HG03469 (cell line): ENCODE data around the gene HORMAD2.
"Not testable (repeated sequence)": the region's sequence is repeated elsewhere in the genome, so short reads cannot be mapped to it uniquely, and the experiment has no call there.

Source experiments
- ATAC-seq: cut with Tn5 transposase; IDR thresholded peaks from one replicate; pipeline ENCODE4 v1.9.1; 2021; ENCODE audit warnings: mild to moderate bottlenecking, moderate library complexity, moderate number of reproducible peaks; ENCODE audit not compliant: unreplicated experiment

HORMAD2 gene

DNA sequence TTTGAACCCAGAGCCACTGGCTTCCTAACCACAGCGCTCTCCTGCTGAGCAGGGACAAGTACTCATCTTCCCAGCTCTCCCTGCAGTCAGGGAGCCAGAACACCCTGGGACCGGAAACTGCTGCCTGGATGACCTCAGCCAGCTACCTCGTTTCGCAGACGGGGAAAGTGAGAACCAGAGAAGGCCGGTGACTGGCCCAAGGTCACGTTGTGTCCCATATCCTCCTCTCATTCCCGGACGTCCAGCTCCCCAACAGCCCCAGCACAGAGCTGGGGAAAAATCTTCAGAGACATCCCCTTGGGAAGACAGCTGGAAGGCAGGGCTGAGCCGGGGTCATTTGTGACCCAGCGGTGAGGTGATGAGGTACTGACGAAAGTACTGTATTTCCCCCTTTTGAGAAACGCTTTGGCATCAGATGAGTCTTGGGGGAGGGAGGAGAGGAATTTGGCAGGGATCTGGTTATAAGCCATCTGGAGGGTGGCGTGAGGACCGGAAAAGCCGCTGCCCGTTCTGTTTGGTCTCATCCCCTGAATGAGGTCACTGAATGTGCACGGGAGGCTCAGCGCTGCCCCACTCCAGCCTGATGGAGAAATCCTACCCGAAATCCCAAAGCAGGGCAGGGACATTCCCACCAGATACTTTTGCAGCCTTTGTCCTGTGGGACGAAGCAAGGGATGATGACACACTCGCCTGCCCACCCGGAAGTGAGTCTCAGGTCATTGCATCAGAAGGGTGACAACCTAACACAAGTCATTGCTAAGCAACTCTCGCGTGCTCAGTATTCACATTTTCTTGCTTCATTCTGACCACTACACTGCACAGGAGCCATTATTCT is 125.2 kb downstream of the HORMAD2 start:
- ATAC-seq: no peak

DNA sequence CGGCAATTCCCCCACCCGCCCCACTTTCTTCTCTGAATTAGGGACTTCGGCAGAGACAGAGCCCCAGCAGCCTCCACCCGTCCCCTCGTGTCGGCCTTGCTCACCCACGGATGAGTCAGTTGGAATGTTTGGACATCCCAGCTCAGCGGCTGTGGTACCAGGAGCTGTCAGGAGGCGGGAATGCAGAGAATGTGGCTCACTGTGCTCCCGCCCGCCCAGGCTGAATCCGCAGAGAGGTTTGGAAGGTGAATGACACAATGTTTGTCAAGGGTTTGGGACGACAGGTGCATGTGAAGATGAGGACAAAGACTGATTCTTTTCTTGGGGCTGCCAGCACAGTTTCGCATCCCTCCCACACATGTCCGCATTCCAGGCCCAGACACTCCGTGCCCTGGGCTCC is 126.7 kb downstream of the HORMAD2 start:
- no peak for ATAC-seq

DNA sequence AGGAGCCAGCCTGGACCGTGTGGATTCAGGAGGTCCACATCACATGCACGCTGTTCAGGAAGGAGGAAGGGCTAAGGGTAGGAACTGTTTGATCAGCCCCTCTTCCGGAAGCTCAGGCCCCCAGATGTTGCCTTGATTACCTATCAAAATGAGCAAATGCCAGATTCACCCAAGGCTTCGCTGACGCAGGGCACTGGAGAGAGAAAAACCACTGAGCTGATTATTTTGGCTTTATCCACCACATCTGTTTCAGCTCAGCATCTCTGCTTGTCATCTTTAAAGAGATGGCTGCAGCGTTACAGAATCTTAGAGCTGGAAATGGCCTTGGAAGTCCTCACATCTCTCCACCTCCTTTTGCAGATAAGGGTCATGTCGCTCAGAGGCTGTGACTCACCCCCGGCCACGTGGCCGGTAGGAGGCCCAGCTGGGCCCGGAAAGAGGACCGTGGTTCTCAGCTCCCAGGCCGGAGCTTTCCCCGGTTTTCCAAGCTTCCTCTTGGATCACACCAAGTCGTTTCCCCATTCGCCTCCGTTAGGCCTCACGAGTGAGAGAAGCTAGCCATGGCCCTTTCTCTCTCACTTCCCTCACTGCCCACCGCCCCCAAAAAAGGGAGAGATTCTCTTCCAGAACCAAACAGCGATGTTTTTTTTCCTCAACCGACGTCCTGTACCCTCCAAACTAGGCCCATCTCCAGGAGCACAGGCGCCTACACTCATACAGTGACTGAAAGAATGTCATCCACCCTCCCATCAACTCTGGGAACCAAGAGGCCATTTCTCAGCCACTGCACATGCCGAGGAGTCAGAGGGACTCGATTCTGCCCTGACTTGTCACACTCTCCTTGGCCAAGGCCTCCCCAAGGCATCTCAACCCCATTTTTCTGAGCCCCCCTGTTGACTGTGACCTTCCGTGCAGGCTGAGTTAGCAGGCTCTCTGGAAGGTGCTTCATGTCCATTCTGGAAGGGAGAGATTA is 128.7 kb downstream of the HORMAD2 start:
- ATAC-seq: no peak

DNA sequence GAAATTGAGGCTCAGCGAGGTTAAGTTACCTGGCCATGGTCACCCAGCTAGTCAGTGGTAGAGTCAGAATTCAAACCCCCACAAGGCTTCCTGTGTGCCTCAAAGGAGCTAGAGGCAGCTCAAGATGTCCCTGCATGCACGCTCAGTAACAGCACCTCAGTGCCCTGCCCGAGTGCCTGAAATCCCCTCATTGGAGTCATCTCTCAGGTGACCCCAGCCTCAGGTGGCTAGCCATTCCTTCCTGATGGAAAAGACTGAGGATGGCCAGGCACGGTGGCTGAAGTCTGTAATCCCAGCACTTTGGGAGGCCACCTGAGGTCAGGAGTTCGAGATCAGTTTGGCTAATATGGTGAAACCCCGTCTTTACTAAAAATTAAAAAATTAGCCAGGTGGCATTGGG is 129.4 kb downstream of the HORMAD2 start:
- ATAC-seq: no peak

DNA sequence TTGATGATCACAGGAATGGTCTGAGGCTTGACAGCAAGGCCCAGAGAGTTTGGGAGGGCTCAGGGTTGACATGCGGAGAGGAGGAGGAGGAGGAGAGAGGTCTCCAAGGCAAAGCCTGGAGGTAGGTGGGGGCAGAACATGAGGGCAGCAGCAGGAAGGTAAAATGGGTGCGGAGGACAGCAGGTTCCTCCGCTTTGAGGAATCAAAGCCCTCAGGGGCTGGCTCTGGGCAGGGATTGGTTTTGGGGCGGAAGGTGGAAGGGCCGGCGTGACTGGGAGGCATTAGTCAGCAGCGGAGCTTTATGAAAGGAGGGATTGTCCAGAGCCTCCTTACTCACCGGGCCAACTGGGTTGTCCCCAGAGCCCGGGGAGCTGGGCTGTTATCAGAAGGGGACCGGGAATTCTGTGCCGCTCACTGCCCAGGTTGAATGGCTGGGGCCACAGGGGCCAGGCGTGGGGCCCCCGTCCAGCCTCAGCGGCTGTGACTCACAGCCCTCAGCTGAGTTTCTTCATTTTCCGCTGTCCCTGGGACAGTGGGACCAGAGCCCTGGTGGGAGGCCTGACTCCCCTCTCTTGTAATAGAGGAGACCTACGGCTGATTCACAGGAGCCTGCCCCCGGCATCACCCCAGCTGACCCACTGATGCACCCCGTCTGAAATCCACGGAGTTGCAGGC is 130.1 kb downstream of the HORMAD2 start:
- no peak for ATAC-seq

DNA sequence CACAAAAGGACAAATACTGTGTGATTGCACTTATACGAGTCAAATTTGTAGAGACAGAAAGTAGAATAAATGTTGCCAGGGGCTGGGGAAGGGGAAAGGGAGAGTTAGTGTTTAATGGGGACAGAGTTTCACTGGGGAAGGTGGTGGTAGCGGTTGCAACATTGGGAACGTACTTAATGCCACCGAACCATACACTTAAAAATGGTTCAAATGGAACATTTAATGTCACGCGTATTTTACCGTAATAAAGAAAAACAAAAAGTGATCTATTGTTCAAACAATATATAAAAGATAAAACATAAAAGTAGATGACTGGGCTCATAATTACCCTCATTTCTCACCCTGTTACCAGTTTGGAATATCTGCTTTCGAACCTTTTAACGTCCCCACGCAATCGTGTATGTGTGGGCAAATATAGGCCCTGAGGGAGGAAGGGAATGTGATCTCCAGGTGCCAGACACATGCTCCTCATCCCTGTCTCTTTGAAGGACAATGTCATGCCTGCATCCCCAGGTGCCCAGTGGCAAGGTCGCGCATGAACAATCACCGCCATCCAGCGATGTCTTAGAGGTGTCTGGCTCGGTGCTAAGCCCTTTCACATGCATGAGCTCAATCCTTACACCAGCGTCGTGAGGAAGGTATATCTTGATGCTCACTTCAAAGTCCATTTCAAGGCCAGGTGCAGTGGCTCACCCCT is 131.0 kb downstream of the HORMAD2 start:
- no peak for ATAC-seq

DNA sequence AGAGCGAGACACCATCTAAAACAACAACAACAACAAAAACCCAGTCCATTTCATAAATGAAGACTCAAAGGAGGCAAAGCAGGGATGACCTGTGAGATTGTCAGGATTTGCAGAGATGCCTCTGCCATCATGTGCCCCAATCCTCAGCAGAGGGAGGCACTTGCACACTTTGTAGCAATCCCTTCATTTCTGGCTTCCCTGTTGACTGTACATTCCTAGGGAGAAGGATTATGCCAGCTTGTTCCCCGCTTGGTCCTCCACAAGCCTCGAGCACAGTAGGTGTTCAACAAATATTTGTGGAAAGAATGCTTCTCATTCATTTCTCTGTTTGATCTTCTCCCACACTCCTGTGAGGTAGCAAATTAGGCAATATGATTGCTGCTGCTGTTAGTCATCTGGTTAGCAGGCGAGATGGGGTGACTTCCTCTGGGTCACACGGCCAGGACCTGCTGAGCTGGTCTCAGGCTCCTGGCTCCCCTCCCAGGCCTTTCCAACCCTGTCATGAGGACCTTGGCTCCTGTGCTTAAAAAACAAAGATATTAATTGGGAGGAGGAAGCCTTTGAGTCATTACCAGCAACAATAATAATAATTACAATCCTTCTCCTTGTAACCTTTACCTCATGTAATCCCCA is 132.2 kb downstream of the HORMAD2 start:
- no peak for ATAC-seq

DNA sequence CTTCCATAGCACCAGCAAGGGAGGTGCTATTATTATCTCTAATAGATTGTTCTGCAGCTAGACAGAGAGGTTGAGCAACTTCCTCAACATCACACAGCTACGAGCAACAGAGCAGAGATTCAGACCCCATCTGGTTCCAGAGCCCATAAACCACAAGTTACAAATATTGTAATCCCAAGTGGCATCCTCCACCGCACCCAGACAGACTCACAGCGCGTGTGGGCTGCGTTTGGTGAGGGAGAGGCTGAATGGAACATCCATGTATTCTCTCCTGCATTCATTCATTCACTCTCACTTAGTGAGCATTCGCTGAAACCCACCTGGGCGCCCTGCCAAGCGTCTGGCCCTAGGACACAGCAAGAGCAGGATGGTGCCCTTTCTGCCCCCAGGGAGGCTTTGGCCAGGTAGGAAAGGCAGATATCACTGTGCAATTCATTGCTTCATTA is 132.8 kb downstream of the HORMAD2 start:
- no peak for ATAC-seq

DNA sequence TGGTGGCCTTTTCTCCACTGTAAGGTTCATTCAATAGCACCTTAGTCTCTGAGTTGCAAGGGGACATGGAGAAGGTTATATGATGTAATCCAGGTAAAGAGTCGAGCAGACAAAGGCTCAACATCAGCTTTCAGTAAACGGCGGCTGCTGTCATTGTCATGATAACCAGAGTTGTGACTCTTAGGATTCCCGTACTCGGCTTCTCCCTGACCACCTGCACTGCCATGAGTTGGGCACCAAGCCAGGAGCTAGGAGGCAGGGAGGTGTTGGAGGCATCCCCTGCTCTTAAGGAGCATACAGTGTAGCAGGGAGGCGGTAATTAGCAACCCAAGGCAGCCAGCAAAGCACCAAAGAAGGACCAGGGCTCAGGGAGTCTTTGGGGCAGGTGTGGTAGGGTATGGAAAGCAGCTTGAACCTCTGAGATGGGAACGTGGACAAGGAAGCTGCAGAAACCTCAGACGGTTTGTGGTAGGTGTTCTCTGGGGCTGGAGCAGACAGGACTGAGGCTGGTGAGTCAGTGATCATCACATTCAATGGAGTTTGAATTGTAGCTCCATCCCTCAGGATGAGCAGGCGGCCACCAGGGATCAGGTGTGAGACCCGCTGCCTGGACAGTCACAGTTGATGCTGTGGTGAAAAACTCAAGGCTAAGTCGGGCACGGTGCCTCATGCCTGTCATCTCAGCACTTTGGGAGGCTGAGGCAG is 134.6 kb downstream of the HORMAD2 start:
- ATAC-seq: no peak

DNA sequence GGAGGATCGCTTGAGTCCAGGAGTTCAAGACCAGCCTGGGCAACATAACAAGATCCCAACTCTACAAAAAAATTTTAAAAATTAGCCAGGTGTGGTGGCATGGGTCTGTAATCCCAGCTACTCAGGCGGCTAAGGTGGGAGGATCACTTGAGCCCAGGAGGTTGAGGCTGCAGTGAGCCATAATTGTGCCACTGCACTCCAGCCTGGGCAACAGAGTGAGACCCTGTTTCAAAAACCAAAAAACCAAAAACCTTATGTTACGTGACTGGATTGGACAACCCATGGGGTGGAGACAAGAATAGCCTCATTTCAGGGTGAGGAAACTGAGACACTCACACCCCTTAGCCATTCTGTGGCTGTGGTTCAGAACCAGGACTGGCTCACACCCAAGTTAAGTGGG is 136.0 kb downstream of the HORMAD2 start:
- not testable (repeated sequence) for ATAC-seq

DNA sequence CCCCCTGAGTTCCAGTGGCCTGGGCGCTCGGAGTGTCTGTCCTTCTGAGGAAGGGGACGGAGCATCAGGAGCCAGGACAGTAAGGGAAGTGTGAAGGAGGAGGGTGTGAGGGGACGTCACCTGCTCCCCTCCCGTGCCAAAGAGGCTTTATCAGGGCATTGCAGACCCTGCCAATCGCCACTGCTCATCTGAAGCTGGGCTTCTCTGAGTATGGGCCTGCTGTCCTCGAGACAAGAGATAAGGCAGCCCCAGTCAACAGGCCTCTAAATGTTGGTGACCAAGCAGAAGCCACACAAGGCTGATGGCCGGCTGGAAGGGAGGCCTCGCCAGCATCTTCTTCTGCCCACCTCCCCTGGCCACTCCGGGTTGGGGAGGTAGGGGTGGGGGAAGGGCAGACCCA is 136.4 kb downstream of the HORMAD2 start:
- no peak for ATAC-seq

DNA sequence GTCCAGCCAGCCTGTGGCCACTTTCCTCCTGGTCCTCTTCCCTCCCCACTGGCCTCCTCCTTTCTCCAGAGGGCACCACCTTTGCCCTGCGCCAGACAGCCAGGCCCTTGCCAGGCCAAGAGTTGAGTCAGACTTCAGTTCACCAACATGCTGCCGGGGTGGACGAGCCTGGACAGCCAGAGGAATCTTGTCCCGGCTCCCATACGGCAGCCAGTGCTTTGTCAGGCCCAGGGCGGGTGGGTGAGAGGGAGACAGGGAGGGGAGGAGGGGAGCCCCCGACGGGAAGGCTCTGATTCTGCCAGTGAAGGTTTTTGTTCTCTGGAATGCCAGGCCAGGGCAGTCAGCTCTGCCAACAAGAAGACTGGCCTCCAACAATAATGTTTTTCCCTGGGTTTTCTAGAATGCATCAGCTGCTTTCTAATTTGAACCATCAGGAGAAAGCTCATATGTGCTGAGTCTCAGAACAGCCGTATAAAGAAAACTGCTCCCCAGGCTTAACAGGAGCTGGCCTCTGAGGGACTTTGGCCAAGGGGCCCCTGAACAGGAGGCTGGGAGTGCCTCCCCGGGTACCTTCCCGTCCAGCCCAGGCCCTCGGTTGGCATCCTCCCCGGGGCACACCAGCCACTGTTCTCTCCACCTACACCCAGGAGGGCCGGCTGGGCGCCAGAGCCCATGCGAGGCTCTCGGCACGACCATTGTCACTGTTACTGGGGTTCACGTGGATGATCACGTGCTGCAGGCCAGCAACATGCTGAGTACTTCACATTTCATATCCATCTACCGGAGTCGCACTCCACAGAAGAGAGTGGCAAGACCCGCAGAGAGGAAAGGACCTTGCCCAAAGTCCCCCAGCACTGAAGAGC is 137.7 kb downstream of the HORMAD2 start:
- ATAC-seq: no peak

DNA sequence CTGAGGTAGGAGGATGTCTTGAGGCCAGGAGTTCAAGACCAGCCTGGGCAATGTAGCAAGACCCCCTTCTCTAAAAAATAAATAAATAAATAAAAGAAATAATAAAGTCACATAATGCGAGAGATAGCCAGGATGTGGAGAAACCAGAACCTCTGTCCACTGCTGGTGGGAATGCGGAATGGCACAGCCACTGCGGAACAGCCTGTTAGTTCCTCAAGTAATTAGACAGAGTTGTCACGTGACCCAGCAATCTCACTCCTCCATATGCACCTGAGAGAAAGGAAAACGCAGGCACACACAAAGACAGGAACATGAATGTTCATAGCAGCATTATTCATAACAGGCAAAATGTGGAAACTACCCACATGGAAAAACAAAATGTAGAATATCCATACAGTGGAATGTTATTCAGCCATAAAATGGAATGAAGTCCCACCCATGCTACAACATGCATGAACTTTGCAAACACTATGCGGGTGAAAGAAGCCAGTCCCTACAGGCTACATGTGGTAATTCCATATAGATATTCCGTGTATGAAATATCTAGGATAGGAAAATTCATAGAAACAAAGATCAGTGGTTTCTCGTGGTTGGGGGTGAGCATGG is 138.9 kb downstream of the HORMAD2 start:
- no peak for ATAC-seq

DNA sequence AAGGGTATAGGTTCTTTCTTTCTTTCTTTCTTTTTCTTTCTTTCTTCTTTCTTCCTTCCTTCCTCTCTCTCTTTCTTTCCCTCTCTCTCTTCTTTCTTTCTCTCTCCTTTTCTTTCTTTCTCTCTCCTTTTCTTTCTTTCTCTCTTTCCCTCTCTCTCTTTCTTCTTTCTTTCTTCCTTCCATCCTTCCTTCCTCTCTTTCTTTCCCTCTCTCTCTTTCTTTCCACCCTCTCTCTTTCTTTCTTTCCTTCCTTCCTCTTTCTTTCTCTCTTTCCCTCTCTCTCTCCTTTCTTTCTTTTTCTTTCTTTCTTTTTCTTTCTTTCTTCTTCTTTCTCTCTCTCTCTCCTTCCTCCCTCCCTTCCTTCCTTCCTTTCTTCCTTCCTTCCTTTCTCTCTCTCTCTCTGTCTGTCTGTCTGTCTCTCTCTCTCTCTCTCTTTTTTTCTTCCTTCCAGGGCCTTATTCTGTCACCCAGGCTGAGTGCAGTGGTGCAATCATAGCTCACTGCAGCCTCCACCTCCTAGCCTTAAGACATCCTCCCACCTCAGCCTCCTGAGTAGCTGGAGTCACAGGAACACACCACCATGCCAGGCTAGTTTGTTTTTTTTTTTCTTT is 139.5 kb downstream of the HORMAD2 start:
- no peak for ATAC-seq

DNA sequence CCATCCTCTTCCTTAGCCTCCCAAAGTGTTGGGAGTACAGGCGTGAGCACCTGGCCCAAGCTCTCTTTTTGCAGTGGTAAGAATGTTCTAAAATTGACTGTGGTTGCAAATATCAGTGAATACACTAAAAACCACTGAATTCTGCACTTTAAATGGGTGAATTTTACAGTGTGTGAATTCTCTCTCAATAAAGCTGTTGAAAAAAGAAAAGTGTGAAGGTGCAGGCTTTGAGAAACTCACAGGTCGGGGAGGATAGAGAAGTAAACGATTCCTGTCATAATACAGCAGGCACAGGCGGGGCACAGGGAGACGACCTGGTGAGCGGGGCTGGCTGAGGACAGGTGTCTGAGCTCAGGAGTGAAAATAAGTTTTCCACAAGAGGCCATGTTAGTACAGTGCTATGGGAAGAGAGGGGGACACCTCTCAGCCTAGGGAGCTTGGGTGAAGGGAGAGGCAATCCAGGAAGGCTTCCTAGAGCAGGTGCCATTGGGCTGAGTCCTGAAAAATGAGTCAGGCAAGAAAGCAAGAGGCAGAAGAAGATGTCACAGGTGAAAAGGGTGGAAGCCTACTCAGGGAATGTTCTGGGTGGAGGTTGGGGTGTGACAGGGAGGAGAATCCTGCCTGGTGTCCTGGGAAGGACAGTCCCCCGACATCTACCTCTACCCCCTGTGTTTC is 140.2 kb downstream of the HORMAD2 start:
- no peak for ATAC-seq

DNA sequence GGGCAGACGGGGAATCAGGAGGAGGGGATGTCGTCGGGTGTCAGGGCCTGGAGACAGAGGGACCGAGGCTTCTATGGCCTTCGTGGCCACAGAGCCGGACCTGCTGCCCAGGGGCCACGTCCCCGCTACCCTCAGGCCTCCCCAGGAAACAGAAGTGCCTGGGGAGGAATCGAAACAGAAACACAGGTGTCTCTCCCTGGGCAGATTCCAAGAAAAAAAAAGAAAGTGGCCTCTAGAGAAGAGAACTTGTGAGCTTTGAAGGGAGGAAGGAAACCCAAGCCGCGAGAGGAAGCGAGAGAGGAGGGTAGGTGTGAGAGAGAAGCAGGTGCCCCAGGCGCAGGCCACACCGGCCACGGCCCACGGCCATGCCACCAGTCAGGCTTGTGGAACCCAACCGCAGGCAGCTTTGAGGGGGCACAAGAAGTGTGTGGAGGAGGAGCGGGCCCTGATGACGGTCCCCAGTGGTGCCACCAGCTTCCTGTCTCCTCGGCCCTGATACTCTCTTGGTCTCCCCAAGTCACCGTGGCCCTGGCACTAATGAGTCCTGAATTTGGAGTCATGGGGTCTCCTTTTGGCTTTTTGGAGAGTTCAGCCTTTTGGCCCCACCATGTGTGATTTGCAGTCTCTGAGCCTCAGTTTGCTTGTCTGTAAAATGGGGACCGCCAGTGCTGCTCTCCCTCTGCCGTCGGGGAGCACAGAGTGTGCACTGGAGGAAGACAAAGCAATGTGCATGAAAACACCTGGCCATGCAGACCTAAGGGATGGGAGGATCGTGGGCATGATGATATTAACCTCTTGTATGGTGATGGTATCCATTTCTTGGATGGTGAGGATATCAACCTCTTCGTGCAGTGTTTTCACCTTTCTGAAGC is 141.1 kb downstream of the HORMAD2 start:
- ATAC-seq: no peak
